Stimulated activated CD4-positive, alpha-beta T cell treated with anti-CD3 and anti-CD28 coated beads, Interleukin-12 subunit alpha, Interleukin-12 subunit beta, amount 100 ng/mL, for 48 hours (primary cell): ENCODE data around the gene DPH6.
"Not testable (repeated sequence)": the region's sequence is repeated elsewhere in the genome, so short reads cannot be mapped to it uniquely, and the experiment has no call there.

Source experiments
- DNase-seq, 3 donors: peaks; one replicate each; pipeline ENCODE4 v3.0.0-alpha.2; 2020; ENCODE audit warnings: low read depth in 2 of 3, low spot score in 1 of 3

Gene DPH6

DNA sequence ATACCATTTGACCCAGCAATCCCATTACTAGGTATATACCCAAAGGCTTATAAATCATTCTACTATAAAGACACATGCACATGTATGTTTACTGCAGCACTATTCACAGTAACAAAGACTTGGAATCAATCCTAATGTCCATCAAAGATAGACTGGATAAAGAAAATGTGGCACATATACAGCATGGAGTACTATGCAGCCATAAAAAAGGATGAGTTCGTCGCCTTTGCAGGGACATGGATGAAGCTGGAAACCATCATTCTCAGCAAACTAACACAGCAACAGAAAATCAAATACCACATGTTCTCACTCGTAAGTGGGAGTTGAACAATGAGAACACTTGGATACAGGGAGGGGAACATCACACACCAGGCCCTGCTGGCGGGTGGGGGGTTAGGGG, 104.7 kb downstream of the DPH6 start:
- not testable (repeated sequence) for DNase-seq

GRCh38 chr15:35440265-35440664, 105.7 kb downstream of the DPH6 start:
- no peak for DNase-seq

- DNase-seq: no peak
These were observed 106.7 kb downstream of the DPH6 start for GRCh38 chr15:35439291-35439690.

- DNase-seq: no peak
These were observed 108.8 kb downstream of the DPH6 start for GRCh38 chr15:35437157-35437556.

DNA sequence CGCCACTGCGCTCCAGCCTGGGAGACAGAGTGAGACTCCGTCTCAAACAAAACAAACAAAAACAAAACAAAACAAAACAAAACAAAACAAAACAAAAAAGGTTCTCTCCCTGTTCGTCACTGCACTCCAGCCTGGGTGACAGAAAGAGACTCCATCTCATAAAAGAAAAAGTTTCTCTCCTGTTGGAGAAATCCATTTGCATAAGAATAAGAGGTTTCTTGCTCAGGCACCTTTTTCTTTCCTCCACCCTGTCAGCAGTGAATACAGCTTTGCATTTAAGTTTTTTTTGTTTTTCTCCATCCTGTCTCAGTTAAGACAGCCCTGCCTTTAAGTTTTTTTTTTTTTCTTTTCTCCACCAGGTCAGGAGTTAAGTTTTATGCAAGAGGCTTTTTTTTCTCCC, 109.5 kb downstream of the DPH6 start:
- no peak for DNase-seq

DNA sequence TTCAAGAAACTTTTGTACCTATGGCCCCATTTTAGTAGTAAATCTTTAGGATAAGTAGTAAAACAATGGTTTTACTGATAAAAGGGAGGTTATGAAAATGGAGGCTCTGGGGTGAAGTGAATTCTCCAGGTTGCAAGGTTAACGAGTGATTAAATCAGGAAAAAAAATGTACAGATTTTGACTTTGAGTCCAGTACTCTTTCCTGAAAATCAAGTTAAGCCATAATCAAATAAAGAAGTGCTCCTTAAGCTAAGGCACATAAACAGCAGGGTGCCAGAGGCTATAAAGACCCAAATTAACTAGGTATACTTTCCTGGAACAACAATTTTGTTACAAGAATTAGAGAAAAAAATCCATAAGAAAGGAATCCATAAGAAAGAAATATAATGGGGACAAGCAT, 114.7 kb downstream of the DPH6 start:
- DNase-seq: no peak

- DNase-seq: no peak
These were observed 115.7 kb downstream of the DPH6 start for GRCh38 chr15:35430301-35430700.

DNA sequence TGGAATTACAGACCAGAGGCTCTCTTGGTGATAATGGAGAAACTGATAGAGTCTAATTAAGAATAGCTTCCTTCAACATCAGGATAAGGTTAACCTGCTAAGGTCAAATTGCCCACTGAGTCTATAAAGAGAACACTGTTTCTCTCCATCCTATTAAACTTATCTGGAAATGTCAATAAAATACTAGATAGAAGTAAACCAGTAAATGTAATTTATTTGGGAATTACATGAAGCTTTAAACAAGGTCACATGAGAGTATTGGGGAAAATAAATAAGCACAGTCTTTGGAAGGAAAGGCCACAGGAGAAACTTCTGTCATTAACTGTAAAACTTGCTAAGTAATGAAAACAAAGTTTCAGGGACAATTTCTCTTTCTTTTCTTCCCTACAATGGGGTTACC, 118.5 kb downstream of the DPH6 start:
- no peak for DNase-seq

DNA sequence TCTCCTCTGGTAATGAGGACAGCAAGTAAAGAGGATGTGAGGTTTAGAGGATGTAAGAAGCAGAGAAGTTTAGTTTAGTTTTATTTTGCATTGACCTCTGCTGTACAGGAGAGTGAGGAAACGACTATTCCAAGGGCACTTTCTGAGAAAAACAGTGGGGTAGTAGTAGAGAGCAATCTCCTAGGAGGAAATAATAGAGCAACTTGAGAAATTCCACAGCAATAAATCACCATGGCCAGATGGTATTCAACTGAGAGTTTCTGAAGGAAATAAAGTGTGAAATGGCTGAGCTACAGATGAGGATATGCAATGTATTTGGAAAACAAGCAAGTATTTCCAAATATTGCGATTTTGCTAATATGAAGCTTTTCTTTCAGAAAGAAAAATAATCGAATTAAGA, 118.9 kb downstream of the DPH6 start:
- no peak for DNase-seq

GRCh38 chr15:35410775-35411174, 135.2 kb downstream of the DPH6 start:
- no peak for DNase-seq

GRCh38 chr15:35399901-35400300, 146.1 kb downstream of the DPH6 start:
- no peak for DNase-seq

GRCh38 chr15:35397027-35397426, 148.9 kb downstream of the DPH6 start:
- DNase-seq: no peak

- no peak for DNase-seq
These were observed 151.5 kb downstream of the DPH6 start for GRCh38 chr15:35394416-35394815.

- no peak for DNase-seq
These were observed 152.6 kb downstream of the DPH6 start for GRCh38 chr15:35393398-35393797.

- DNase-seq: not testable (repeated sequence)
These were observed 154.5 kb downstream of the DPH6 start for GRCh38 chr15:35391408-35391984.

GRCh38 chr15:35383506-35383905, 162.5 kb downstream of the DPH6 start:
- DNase-seq: no peak

GRCh38 chr15:35381328-35381727, 164.6 kb downstream of the DPH6 start:
- no peak for DNase-seq

DNA sequence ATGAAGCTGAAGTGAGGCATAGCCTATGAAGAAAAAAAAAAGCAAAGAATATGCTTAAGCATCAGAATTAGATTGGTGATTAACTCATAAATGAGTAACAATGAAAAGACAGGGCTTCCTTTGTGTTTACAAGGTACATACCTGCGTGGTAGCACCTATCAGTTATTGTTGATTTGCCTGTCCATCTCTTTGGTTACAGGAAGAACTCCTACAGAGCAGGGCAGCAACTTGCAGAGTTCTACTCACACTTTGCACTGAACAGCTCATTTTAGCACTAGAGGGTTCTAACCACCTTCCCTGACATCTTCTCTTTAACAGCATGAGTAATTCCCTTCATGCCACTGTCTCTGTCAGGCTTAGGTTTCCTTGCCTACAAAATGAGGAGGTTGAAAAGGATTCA, 166.0 kb downstream of the DPH6 start:
- DNase-seq: no peak

GRCh38 chr15:35378454-35378853, 167.5 kb downstream of the DPH6 start:
- not testable (repeated sequence) for DNase-seq

GRCh38 chr15:35376707-35377106, 169.3 kb downstream of the DPH6 start:
- no peak for DNase-seq

GRCh38 chr15:35374661-35375060, 171.3 kb downstream of the DPH6 start:
- no peak for DNase-seq

DNA sequence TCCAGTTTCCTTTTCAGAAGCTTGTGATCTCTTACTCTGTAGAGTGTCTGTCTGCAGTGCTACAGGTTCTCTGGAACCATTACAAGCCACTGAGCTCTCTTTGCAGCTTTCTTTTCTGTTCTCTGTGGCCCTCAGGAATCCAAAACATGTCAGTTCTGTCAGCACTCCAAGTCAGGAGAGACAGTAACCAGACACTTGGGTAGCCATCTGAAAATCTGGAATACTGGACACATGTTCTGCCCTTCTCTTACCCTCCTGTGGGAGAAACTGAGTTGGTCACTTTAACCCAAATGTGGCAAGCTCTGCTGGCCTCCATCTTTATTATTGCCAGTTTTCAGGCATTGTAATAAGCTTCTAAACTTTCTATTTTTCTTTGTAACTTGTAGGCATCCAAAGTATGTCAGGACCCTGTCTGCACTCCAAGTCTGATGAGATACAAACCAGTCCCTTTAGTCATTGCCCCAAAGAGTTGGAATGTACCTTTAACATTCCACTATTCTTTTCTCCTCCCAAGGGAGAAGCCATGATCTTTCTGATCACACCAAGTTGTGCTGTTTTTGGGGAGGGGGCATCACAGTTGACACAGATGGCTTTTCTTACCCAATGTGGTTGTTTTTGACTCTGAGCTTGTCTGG, 183.7 kb downstream of the DPH6 start:
- no peak for DNase-seq

DNA sequence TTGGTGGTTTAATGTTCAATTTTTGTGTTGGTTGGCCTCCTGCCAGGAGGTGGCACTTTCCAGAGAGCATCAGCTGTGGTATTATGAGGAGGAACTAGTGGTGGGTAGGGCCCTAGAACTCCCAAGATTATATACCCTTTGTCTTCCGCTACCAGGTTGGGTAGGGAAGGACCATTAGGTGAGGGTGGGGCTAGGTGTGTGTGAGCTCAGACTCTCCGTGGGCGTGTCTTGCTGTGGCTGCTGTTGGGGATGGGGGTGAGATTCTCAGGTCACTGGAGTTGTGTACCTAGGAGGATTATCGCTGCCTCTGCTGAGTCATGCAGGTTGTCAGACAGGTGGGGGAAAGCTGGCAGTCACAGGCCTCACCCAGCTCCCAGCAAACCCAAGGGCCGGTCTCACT, 187.1 kb downstream of the DPH6 start:
- DNase-seq: no peak
